HG02973 (cell line): ENCODE measurements around the gene CACNA2D1.
"Not testable (repeated sequence)": the region's sequence is repeated elsewhere in the genome, so short reads cannot be mapped to it uniquely, and the experiment has no call there.

ENCODE experiments used
- ATAC-seq: cut with Tn5 transposase; IDR thresholded peaks from one replicate; pipeline ENCODE4 v1.9.1; 2021; ENCODE audit warnings: moderate library complexity; ENCODE audit not compliant: unreplicated experiment

The CACNA2D1 gene

GRCh38 chr7:82434275-82435022, 9.1 kb downstream of the CACNA2D1 start:
- ATAC-seq: no peak

- ATAC-seq: no peak
Observed at GRCh38 chr7:82433507-82433906, 10.1 kb downstream of the CACNA2D1 start.

GRCh38 chr7:82432743-82433142, 10.8 kb downstream of the CACNA2D1 start:
- ATAC-seq: not testable (repeated sequence)

- ATAC-seq: no peak
Observed at GRCh38 chr7:82430500-82431465, 12.8 kb downstream of the CACNA2D1 start.

GRCh38 chr7:82429408-82429807, 14.2 kb downstream of the CACNA2D1 start:
- ATAC-seq: no peak

- no peak for ATAC-seq
Observed at GRCh38 chr7:82428186-82428961, 15.2 kb downstream of the CACNA2D1 start.

GRCh38 chr7:82423446-82423845, 20.1 kb downstream of the CACNA2D1 start:
- no peak for ATAC-seq

GRCh38 chr7:82419200-82419599, 24.4 kb downstream of the CACNA2D1 start:
- no peak for ATAC-seq

GRCh38 chr7:82417898-82418297, 25.7 kb downstream of the CACNA2D1 start:
- no peak for ATAC-seq

GRCh38 chr7:82416402-82416801, 27.2 kb downstream of the CACNA2D1 start:
- ATAC-seq: no peak

GRCh38 chr7:82414389-82414788, 29.2 kb downstream of the CACNA2D1 start:
- ATAC-seq: no peak

- ATAC-seq: no peak
Observed at GRCh38 chr7:82413237-82413636, 30.3 kb downstream of the CACNA2D1 start.

GRCh38 chr7:82411732-82412131, 31.8 kb downstream of the CACNA2D1 start:
- no peak for ATAC-seq

GRCh38 chr7:82410461-82410860, 33.1 kb downstream of the CACNA2D1 start:
- no peak for ATAC-seq

GRCh38 chr7:82406937-82407336, 36.6 kb downstream of the CACNA2D1 start:
- ATAC-seq: no peak

- no peak for ATAC-seq
Observed at GRCh38 chr7:82405301-82405700, 38.3 kb downstream of the CACNA2D1 start.

GRCh38 chr7:82404652-82405051, 38.9 kb downstream of the CACNA2D1 start:
- ATAC-seq: no peak

- no peak for ATAC-seq
Observed at GRCh38 chr7:82404094-82404493, 39.5 kb downstream of the CACNA2D1 start.

- no peak for ATAC-seq
Observed at GRCh38 chr7:82397879-82398524, 45.6 kb downstream of the CACNA2D1 start.

- ATAC-seq: no peak
Observed at GRCh38 chr7:82396343-82396742, 47.2 kb downstream of the CACNA2D1 start.

GRCh38 chr7:82395147-82395546, 48.4 kb downstream of the CACNA2D1 start:
- ATAC-seq: no peak
